Ureter (tissue), 1 donor: ENCODE data around the gene IRGQ. TPM values are rescaled to one million over a fixed set of nuclear protein-coding genes. Genes with fewer than 3 reads are reported as not detected.
"Not testable (repeated sequence)": the region's sequence is repeated elsewhere in the genome, so short reads cannot be mapped to it uniquely, and the experiment has no call there.

Experiments
- DNase-seq: peaks from one replicate; pipeline ENCODE4 v3.0.0-alpha.2; 2020; ENCODE audit warnings: low spot score
- total RNA-seq: library from RNA; stranded (reverse); gene quantifications from one replicate; pipeline ENCODE4 v1.2.4, GENCODE V29; 2023
- donor health status: DM: yes; HTN: yes; CAD: no.

Gene IRGQ
- total RNA-seq, 1 donor from 2014 or later, result 20.8 TPM

GRCh38 chr19:43599635-43600295, 3.8 kb upstream of the IRGQ start:
- no peak for DNase-seq

DNA sequence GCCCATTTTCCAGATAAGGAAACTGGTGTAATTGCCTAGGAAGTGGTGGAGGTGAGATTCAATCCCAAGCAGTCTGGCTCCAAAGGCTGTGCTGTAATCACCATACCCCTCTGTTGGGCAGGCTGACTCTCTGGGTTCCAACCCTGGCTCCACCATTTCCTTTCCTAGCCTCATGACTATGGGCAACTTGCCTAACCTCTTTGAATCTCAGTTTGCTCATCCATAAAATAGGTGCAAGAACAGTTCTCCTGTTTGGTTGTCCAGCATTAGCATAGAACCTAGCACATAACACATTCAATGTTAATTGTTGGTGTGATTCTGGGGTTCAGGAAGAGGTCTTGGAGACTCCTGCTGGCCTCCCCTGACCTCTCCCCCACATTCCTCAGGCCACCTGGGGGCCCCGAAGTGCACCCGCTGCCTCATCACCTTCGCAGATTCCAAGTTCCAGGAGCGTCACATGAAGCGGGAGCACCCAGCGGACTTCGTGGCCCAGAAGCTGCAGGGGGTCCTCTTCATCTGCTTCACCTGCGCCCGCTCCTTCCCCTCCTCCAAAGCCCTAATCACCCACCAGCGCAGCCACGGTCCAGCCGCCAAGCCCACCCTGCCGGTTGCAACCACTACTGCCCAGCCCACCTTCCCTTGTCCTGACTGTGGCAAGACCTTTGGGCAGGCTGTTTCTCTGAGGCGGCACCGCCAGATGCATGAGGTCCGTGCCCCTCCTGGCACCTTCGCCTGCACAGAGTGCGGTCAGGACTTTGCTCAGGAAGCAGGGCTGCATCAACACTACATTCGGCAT, 2.7 kb upstream of the IRGQ start:
- no peak for DNase-seq

GRCh38 chr19:43597876-43598275, 1.9 kb upstream of the IRGQ start:
- DNase-seq, result no peak

- no peak for DNase-seq
Observed at GRCh38 chr19:43596842-43597461, 1.0 kb upstream of the IRGQ start.

DNA sequence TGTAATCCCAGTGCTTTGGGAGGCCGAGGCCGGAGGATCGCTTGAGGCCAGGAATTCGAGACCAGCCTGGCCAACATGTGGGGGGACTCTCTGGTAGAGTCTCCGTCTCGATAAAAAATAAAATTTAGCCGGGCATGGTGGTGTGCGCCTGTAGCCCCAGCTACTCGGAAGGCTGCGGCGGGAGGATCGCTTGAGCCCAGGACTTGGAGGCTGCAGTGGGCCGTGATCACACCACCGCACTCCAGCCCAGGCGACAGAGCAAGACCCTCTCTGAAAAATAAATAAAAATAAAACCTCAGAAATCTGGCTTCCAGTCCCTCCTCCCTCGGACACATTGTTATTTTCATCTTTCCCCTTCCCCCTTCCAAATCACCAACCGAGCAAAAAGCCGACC, 332 bp downstream of the IRGQ start:
- no peak for DNase-seq

DNA sequence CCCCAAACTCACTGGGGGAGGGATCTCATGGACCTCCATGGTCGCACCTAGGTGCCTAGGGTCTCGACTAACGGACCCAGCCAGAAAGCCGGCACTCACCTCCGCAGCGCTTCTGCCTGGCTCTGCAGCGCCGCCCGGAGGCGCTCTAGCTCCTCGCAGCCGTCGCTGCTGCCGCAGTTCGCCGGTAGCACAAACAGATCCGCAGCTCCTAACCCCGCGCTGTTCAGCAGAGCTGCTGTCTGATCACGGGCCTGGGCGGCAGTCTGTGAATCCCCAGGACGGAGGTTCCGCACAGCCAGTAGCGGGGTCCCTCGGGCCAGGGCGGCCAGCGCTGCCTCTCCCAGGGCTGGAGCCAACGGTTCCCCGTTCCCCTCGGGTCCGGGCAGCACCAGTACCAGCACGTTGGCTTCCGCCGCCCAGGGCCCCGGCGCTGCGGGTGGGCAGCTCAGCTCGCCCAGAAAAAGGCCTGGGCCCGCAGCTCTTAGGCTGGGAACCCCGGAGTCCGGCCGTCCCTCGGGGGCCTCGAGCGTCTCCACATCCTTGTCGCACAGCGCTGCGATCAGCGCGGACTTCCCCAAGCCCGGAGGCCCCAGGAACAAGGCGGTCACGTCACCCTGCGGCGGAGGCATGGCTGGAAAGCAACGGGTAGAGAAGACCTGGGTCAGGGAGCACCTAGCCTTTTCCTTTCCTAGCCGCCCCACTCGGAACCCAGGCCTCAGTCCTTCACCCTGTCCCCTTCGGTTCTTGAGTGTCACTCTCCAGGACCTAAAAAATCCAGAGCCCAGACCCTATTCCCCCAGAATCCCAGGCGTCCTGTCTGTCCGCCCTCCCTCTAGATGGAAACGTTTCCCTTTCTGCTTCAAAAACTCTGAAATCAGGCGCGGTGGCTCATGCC, 977 bp downstream of the IRGQ start:
- peak; percentile 62 for DNase-seq

DNA sequence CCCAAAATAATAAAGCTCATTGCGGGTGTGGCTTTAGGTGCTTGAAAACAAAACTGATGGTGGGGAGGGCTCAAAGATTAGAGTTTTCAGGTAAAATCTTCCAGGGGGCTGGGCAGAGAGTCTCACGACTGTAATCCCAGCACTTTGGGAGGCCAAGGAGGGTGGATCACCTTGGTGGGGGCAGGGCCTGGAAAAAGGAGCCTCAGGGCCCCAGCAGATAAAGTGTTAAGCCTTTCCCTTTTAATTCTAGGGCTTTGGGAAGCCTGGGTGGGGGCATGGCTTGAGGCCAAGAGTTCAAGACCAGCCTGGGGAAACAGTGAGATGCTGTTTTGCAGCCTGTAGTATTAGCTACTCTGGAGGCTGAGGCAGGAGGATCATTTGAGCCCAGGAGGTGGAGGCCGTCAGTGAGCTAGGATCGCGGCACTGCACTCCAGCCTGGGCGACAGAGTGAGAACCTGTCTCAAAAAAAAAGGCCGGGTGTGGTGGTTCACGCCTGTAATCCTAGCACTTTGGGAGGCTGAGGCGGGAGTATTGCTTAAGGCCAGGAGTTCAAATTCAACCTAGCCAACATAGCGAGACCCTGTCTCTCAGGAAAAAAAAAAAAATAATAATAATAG, 1.7 kb downstream of the IRGQ start:
- no peak for DNase-seq

GRCh38 chr19:43592800-43593350, 3.1 kb downstream of the IRGQ start:
- DNase-seq, result no peak

- DNase-seq, result no peak
Observed at GRCh38 chr19:43591904-43592772, 3.8 kb downstream of the IRGQ start.

- DNase-seq, result no peak
Observed at GRCh38 chr19:43589678-43590077, 6.3 kb downstream of the IRGQ start.

GRCh38 chr19:43589277-43589676, 6.7 kb downstream of the IRGQ start:
- DNase-seq, result no peak

- not testable (repeated sequence) for DNase-seq
Observed at GRCh38 chr19:43587029-43587428, 8.9 kb downstream of the IRGQ start.

GRCh38 chr19:43586346-43586745, 9.6 kb downstream of the IRGQ start:
- no peak for DNase-seq

- no peak for DNase-seq
Observed at GRCh38 chr19:43584484-43584883, 11.4 kb downstream of the IRGQ start.

GRCh38 chr19:43582495-43582894, 13.4 kb downstream of the IRGQ start:
- DNase-seq, result no peak

- no peak for DNase-seq
Observed at GRCh38 chr19:43581467-43581866, 14.5 kb downstream of the IRGQ start.

GRCh38 chr19:43578787-43579186, 17.1 kb downstream of the IRGQ start:
- no peak for DNase-seq

DNA sequence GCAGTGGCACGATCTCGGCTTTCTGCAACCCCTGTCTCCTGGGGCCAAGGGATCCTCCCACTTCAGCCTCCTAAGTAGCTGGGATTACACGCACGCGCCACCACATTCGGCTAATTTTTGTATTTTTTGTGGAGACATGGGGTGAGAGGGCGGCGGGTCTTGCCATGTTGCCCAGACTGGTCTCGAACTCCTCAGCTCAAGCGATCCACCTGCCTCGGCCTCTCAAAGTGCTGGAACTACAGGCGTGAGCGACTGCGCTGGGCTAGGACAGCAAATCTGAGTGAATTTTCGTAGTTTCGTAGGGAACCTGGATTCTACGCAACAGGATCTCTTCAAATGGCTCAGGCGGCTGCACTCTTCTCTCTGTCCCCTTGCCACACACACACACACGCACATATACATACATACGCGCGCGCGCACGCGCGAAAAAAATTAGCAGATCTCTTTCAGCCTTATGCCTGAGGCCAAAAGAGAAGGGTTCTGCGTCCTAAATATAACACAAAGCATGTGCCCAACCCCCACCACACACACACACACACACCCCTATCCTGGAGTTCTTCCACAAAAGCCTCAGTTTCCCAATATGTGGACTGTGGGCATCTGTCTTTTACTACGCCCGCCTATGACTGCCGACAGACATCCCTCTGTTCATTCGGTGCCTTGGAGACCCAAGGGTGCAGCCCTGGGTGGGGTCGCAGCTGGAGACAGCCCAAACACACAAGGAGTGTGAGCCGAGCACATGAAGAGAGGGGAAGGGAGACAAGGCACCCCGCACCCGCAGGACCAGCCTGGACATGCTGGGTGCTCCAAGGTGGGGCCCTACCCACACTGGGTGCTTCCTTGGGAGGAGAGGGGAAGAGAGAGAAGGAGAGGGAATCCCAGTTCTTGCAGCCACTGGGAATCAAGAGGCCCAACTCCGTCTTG, 19.7 kb downstream of the IRGQ start:
- DNase-seq, result no peak
